ENCODE results near the gene RIT1.

Gene RIT1

DNA sequence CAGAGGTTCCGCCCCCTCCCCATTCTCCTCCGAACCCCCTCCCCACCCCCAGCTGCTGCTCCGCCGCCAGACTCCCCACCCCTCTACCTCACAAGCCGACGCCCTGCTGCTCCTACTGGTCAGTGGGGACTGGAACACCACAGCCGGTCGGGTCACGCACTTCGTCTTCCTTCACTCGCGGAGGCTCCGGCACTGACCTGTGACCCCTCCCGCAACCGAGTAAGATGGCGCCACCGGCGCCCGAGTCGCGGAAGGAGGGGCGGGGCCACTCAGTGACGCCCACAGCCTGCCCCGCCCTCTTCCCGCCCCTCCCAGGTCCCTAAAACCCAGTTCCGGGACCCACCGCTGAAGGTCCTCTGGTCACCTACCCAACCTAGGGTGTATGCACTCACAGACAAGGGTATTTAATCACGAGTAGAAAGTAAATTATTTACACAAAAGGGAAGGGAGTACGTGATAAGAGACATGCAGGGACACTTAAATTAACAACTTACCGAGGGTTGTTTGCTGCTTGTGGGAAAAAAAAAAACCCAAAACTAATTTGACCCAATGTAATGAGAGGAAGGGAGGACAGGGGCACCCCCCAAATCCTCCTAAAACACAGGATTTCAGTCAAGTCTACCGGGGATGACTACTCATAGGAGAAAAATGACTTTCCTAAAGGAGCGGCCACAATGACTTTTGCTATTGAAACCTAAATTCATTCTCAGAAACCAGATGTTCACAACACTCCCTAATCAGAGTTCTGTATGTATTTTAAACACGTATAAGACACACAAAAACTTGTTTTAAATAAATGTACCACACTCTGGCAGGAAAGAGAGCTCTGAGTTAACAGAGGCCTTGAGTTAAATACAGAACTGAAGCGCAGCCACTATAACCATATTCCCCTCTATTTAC is at the start of gene RIT1:
TSS of gene RIT1 (minus strand) at position 194 of the 900 bp plus-strand sequence. CDS start 588 bp downstream, outside the sequence.
- DNase-seq, result peak; percentile 62

DNA sequence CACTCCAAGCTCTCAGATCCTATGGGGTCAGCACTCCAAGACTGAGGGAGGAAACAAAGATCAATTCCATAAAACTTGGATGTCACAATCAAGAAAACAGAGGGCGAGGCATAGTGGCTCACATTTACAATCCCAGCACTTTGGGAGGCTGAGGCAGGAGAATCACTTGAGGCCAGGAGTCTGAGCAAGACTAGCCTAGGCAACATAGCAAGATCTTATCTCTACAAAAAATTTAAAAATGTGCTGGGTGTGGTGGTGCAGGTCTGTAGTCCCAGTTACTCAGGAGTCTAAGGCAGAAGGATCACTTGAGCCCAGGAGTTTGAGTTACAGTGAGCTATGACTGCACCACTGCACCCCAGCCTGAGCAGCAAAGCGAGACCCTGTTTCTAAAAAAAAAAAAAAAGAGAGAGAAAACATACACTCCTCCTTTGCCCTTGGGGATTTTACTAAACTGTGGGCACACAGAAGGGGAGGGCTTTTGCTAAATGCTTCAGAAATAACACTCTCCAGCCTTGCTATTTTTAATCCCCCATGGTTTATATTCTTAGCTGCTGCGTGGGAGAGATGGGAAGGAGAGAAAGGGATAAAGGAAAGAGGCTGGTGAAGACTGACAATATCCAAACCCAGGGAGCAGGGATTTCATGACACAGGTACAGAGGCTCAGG is 49.1 kb upstream of the RIT1 start:
- DNase-seq, result no peak

- no peak for DNase-seq
These were observed 46.3 kb upstream of the RIT1 start for GRCh38 chr1:155957411-155957915.

DNA sequence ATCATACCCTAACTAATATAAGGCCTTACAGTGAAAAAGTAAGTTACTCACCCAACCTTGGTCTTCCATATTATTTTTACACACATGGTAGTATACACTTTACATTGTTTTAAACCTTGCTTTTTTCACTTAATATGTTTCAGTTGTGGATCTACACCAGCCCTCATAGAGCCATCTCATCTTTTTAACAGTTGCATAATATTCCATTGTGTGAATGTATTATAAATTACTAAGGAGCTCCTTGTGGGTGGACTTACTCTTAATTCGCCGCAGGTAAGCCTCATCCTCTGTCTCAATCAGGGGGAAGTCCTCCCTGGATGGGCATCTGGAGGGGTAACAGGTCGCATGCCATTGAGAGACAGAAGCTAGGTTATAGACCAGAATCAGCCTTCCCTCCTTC is 43.5 kb upstream of the RIT1 start:
- DNase-seq, result no peak

GRCh38 chr1:155952505-155952890 is 41.3 kb upstream of the RIT1 start:
- DNase-seq, result no peak

- no peak for DNase-seq
These were observed 40.8 kb upstream of the RIT1 start for GRCh38 chr1:155951753-155952504.

DNA sequence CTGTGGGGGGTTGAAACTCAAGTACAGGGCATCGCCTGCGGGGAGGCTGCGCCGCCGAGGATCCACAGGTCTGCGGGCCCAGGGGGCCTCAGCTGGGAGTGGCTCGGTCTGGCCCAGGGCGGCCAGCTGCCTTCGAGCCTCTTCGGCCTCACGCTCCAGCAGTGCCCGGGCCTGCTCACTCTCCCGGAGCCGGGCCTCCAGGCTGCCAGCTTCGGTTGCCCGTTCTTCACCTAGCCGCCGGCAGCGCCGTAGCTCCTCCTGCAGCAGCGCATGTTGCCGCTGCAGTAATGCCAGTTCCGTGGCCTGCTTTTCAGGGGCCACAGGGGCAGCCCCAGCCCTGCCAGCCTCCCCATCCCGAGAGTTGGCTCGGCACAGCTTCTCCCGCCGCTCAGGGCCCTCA is 39.7 kb upstream of the RIT1 start:
- no peak for DNase-seq

- DNase-seq, result no peak
These were observed 36.6 kb upstream of the RIT1 start for GRCh38 chr1:155947741-155948140.

DNA sequence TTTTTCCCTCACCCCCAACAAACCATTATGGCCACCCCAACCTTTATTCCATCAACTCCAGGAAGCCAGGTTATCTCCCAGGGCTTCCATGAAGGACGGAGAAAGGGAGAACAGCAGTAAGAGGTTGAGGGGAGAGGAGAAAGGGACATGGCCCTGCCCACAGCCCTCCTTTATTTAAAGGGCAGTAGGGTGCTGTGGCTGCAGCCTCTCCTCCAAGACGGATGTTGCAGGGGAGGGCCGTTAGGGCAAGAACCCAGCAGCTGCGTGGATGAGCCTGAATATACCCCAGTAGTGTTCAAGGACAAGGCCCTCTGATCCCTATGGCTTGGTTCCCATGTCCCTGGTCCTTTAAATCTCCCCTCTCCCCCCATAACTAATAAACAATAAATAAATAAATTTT is 36.1 kb upstream of the RIT1 start:
- DNase-seq, result no peak

GRCh38 chr1:155946633-155947219 is 35.6 kb upstream of the RIT1 start:
- DNase-seq, result no peak

DNA sequence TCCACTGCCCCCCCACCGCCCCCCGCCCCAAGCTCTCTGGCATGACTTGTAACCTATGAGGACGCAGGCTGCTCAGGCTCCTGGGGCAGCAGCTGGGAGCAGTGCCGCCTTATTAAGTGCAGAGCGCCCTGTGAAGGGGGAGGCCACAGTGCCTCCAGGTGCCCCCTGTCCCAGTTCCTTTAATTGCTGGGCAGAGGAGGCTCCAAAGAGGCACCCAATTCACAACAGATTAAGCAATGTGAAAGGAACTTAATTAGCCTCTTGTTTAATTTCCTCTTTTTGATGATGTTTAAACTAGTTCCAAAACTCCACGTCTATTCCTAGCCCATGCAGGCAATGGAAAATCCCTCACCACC is 33.3 kb upstream of the RIT1 start:
- DNase-seq, result no peak

DNA sequence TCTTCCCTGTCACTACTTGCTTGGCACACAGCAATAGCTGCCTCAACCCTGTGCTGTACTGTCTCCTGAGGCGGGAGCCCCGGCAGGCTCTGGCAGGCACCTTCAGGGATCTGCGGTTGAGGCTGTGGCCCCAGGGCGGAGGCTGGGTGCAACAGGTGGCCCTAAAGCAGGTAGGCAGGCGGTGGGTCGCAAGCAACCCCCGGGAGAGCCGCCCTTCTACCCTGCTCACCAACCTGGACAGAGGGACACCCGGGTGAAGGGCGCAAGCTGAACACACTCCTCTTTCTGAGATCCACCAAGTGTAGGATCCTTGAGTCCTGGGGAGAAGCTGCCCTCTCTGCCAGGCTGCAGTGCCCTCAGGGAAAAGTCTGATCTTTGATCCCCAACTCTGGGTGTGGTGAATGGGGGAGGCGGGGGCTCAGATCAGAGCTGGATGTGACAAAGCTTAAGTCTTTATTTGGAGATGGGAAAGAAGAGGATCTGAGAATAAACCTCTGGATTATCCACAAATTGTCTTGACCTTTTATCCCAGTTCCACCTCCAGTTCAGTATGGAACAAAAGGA is 31.5 kb upstream of the RIT1 start:
- DNase-seq, result no peak

- DNase-seq, result no peak
These were observed 30.8 kb upstream of the RIT1 start for GRCh38 chr1:155941845-155942531.

DNA sequence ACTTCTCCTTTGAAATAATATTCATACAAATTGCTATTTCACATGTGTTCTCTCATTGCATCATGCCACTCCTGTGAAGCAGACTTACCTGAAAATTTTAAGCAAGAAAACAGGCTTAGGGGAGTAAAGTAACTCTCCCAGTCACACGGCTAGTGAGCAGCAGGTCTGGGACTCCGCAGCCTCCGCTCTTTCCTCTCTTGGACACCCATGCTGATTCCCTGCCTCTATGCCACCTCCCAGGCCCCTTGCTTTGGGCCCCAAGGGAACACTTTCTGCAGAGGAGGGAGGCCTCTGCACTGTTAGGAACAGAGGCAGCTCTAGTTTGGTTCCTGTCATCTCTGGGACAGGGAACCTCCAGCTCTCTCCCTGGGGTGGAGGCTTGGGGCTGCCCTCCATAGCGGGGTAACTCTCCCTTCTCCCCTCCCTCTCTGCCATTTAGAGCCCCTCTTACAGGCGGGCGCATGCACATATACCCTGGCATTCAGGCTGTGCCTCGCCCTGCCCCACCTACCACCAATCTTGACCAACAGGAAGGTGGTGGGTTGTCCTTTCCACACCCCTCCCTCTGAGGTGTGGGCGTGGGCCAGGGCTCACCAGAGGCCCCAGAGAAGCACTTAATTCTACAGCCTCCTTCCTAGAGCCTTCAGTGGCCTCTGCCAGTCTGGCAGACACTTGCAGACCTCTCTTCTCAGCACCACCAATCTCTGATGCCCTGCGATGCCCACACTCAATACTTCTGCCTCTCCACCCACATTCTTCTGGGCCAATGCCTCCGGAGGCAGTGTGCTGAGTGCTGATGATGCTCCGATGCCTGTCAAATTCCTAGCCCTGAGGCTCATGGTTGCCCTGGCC is 30.1 kb upstream of the RIT1 start, which contains the start of gene RXFP4:
TSS of gene RXFP4 (plus strand) at position 646 of the 852 bp plus-strand sequence. CDS start at position 718, 72 bp downstream.
- no peak for DNase-seq

GRCh38 chr1:155940482-155940992 is 29.4 kb upstream of the RIT1 start:
- DNase-seq, result peak; percentile 32

GRCh38 chr1:155938220-155938627 is 27.1 kb upstream of the RIT1 start:
- DNase-seq, result peak; percentile 55

DNA sequence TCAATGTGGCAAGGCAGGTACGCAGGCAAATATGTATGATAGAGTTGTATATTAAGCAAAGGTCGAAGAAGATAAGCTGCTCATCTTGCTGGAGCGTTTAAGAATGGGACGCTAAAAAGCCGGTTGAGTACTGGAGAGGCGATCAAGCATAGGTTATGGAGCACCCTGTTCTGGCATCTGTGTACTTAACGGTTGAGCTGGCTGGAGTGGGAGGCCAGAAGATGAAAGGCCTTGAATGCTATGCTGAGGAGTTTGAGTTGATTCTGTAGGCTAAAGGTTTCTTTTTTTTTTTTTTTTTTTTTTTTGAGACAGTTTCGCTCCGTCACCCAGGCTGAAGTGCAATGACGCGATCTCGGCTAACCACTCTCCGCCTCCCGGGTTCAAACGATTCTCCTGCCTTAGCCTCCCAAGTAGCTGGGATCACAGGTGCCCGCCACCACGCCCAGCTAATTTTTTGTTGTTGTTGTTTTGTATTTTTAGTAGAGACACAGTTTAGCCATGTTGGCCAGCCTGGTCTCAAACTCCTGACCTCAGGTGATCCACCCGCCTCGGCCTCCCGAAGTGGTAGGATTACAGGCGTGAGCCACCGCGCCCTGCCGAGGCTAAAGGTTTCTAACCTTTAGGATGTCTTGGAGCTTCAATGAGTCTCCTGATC is 23.9 kb upstream of the RIT1 start:
- no peak for DNase-seq

DNA sequence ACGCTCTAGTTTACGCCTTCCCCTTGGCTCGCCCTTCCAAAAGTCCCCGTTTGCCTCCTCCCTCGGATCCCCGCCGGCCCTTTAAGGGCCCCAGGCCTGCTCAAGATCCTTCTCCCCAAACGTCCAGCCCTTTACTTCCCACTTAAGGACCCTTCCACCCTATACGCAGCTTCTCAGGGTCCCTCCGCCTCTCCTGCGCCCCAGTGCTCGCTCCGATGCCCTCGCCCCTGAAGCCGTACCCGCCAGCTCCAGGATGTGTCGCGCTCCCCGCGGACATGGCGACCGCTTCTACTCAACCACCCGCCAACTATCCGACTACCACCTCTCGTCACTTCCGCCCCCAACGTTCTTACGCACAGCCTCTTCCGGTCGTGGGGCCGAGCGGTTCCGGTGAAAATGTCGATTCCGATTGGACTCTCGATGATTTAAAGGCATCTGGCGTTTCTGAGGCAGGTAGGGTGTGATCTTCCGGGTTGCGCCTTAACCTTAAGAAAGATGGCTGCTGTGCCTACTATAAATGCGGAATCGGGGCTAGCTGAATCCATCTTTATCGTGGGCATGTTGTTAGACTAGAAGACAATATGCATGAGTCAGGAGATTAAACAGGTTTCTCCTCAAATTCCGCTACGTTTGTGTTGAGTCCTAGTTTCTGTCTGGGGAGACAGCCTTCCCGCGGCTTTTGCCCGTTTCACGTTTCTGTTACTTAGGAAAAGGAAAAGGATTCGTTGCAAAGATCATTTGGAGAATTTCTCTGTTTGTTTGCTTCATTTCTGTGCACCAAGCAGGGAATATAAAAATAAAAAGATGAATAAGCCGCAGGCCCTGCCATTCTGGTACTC is 23.2 kb upstream of the RIT1 start, which contains the start of gene KHDC4:
TSS of gene KHDC4 (minus strand) at position 317 of the 839 bp plus-strand sequence. CDS start at position 277, 40 bp downstream.
- peak; percentile 98 for DNase-seq

GRCh38 chr1:155933591-155934096 is 22.5 kb upstream of the RIT1 start:
- DNase-seq, result no peak

All from GDM1 (cell line).